ENCODE results near the gene SOCS6. TPM values are rescaled to one million over a fixed set of nuclear protein-coding genes. Genes with fewer than 3 reads are reported as not detected.
A peak's percentile ranks its signal among the peaks of the same experiment; 100 is the strongest.

The SOCS6 gene
- total RNA-seq, 2 donors from 2014 or later: 34.2 to 54.8 TPM

DNA sequence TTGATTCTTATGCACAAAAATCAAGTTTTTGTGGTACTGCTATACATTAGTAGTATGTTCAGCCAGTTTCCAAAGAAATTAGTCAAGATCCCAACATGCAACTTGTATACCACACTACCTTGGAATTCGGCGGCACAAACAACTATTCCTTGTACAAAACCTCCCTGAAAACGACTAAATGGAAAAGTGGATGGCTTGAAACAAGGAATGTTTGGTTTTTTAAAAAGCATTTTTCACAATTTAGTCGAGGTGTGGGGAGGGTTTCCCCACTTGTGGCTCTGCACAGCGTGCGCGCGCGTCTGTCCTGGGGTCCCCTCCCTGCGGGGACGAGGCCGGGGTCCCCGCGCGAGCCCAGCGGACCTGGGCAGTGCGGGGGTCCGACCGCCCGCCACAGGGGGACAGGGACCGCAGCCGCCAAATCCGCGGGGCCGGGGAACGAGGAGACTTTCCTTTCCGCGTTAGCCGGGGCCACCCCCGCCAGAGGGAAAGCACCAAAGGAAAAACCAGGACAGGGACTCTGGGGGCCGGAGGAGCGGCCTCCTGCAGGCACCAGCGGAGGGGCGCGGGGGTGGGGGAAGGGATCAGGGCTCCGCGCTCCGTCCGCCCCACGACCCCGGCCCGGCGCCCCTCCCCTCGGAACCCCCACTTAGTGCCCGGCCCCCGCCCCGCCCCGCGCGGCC is 534 bp upstream of the SOCS6 start:
- intact Hi-C loops (cut with DNase I): no loop called here
- TF ChIP-seq, protein P1, sequence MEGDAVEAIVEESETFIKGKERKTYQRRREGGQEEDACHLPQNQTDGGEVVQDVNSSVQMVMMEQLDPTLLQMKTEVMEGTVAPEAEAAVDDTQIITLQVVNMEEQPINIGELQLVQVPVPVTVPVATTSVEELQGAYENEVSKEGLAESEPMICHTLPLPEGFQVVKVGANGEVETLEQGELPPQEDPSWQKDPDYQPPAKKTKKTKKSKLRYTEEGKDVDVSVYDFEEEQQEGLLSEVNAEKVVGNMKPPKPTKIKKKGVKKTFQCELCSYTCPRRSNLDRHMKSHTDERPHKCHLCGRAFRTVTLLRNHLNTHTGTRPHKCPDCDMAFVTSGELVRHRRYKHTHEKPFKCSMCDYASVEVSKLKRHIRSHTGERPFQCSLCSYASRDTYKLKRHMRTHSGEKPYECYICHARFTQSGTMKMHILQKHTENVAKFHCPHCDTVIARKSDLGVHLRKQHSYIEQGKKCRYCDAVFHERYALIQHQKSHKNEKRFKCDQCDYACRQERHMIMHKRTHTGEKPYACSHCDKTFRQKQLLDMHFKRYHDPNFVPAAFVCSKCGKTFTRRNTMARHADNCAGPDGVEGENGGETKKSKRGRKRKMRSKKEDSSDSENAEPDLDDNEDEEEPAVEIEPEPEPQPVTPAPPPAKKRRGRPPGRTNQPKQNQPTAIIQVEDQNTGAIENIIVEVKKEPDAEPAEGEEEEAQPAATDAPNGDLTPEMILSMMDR (IDR thresholded peaks at IDR 0.05): no peak
- Histone ChIP-seq H3K4me1 (peaks cover 16% of the 10 kb centered on the region), H3K27me3 (no peaks in the 10 kb centered on the region), H3K27ac (peak overlapping the region; percentile 89), H3K9me3 (no peaks in the 10 kb centered on the region), H3K4me3 (peak overlapping the region; percentile 58), H3K36me3 (no peaks in the 10 kb centered on the region), H3K9ac (ENCODE audit: low read depth in 2 of 2, low read length in 2 of 2) (peak overlapping the region; percentile 81 to 94)
- peak; percentile 57 for DNase-seq

DNA sequence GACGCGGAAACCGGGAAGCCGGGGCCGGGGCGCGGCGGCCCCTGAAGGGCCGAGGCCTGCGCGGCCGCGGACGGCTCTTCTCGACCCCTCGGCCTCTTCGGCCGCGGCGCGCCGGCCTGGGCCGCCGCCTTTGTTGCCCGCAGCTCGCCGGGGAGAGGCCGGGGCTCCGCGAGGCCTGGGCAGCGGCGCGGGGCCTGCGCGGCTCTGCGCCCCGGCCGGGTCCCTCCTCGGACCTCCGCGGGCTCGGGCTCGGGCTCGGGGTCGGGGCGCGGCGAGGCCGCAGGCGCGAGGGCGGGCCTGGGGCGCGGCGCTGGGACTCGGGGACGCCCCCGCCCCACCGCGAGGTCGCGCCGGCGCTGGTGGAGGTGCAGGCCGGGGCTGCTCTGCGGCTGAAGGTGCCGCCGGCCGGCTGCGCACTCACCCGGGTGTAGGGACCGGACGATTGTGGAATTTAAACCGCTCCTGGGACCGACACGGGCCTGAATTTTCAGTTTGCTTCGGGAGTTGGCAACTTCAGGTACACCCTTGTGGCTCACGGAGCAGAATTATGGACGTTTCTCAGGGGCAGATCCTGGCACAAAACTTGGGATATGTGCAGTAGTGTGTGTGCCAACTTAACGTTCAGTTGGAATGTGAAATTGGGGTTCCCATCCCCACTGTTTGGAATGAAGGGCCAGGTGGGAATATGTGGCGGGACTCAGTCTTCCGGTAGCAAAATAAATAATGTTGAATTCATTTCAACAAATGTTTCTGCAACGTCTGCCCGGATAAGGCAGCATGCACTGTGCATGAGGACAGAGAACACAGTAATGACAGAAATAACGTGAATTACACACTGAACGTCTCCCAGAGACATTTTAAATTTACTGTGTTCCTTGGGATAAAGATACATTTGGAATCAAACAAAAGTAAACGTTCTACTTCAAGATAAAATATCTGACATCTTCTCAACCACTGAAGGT is 787 bp downstream of the SOCS6 start:
- Histone ChIP-seq H3K9me3 (no peaks in the 10 kb centered on the region), H3K27me3 (no peaks in the 10 kb centered on the region), H3K9ac (ENCODE audit: low read depth in 2 of 2, low read length in 2 of 2) (peak overlapping the region; percentile 82 to 94), H3K36me3 (no peaks in the 10 kb centered on the region), H3K4me3 (peak overlapping the region; percentile 58), H3K4me1 (peaks cover 19% of the 10 kb centered on the region), H3K27ac (peak overlapping the region; percentile 89)
- TF ChIP-seq, protein P1 (IDR thresholded peaks at IDR 0.05): no peak
- peak; percentile 52 for DNase-seq
- intact Hi-C loops (cut with DNase I): no loop called here

DNA sequence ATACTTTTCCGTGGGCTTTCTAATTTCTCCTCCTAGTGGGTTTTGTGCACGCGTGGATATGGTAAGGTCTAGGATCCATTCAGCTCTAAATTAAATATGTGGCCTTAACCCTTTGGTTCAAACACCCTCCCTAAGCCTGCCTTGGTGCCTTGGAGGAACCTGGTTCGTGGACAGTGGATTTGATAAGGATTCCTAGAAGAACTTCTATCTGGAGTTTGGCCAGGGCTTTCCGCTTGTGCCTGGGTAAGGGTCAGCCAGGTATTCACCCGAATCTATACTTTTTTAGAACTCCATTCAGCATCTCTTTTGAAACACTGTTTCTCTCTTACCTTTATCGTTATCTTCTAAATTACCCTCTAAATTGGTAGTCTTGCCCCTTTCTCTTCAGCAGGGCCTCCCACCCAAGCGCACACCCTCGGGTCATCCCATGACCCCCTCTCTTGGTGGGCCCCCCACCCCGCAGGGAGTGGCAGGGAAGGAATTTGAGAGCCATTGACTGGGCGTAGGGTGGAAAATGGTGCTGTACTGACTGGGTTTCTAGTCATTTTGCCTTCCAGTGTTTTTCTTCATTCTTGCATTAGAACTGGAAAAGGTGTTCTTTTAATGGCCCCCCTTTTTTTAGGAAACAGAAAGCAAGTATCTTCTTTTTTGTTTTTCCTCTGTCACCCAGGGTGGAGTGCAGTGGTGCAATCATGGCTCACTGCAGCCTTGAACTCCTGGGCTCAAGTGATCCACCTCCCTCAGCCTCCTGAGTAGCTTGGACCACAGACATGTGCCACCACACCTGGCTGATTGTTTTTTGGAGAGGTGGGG is 1.8 kb downstream of the SOCS6 start:
- Histone ChIP-seq H3K27me3 (no peaks in the 10 kb centered on the region), H3K36me3 (no peaks in the 10 kb centered on the region), H3K27ac (peak overlapping the region; percentile 78), H3K9me3 (no peaks in the 10 kb centered on the region), H3K4me3 (peak overlapping the region; percentile 50), H3K9ac (ENCODE audit: low read depth in 2 of 2, low read length in 2 of 2) (peak overlapping the region in 1 of 2 donors; percentile 82), H3K4me1 (peaks cover 19% of the 10 kb centered on the region)
- DNase-seq: peak; percentile 28
- intact Hi-C loops (cut with DNase I): no loop called here
- TF ChIP-seq, protein P1 (IDR thresholded peaks at IDR 0.05): no peak

DNA sequence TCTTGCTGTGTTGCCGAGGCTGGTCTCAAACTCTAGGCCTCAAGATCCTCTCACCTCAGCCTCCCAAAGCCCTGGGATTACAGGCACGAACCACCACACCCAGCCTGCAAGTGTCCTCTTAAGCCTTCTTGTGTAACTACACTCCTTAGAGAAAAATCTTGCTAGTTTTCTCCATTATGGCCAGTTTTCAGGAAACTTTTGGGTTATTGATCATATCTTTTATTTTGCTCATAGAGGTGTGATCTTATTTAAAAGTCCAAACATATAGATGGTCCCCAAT is 2.4 kb downstream of the SOCS6 start:
- no peak for DNase-seq
- intact Hi-C loops (cut with DNase I): no loop called here
- no peaks in the 10 kb centered on the region for H3K27me3 ChIP-seq
- no peak overlapping the region for H3K4me3 ChIP-seq
- H3K27ac ChIP-seq: no peak overlapping the region
- TF ChIP-seq, protein P1 (IDR thresholded peaks at IDR 0.05): no peak
- H3K36me3 ChIP-seq: no peaks in the 10 kb centered on the region
- peaks cover 19% of the 10 kb centered on the region for H3K4me1 ChIP-seq
- peak overlapping the region in 1 of 2 donors; percentile 82 for H3K9ac ChIP-seq (ENCODE audit: low read depth in 2 of 2, low read length in 2 of 2)
- H3K9me3 ChIP-seq: no peaks in the 10 kb centered on the region

DNA sequence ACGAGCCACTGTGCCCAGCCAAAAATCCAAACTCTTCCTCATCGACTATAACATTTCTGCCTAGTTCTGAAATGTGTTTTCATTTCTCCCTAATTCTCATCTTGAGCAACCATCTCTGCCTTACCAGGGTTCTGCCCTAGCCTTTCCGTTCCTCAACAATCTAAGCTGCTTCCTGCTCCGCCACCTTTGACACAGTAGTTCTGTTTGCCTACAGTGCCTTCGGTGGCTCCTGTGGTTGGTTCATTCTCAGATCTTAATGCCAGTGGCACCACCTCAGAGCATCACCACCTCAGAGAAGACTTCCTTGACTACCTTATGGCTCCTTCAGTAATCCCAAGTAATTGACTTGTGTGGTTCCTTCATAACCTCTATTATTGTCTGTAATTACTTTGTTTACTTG is 3.8 kb downstream of the SOCS6 start:
- H3K36me3 ChIP-seq: no peaks in the 10 kb centered on the region
- peak overlapping the region; percentile 65 for H3K27ac ChIP-seq
- H3K4me1 ChIP-seq: peaks cover 19% of the 10 kb centered on the region
- intact Hi-C loops (cut with DNase I): no loop called here
- no peaks in the 10 kb centered on the region for H3K27me3 ChIP-seq
- peak; percentile 62 for DNase-seq
- H3K9ac ChIP-seq (ENCODE audit: low read depth in 2 of 2, low read length in 2 of 2): no peak overlapping the region
- no peak overlapping the region for H3K4me3 ChIP-seq
- H3K9me3 ChIP-seq: no peaks in the 10 kb centered on the region
- TF ChIP-seq, protein P1 (IDR thresholded peaks at IDR 0.05): no peak

All from colonic mucosa (tissue), 4 donors.